Measurements from ENCODE around the gene EGFL8.
A peak's percentile ranks its signal among the peaks of the same experiment; 100 is the strongest.

The EGFL8 gene

GRCh38 chr6:32146687-32147086 lies 17.7 kb upstream of the EGFL8 start:
- no peak for DNase-seq (ENCODE audit: low read depth)

- no peak for DNase-seq (ENCODE audit: low read depth)
Measured at GRCh38 chr6:32147401-32148132, 16.8 kb upstream of the EGFL8 start.

- DNase-seq (ENCODE audit: low read depth) = peak; percentile 44
Measured at GRCh38 chr6:32148289-32149091, 15.9 kb upstream of the EGFL8 start.

- DNase-seq (ENCODE audit: low read depth) = no peak
Measured at GRCh38 chr6:32149092-32149755, 15.2 kb upstream of the EGFL8 start.

GRCh38 chr6:32149932-32150870 lies 14.2 kb upstream of the EGFL8 start:
- no peak for DNase-seq (ENCODE audit: low read depth)

GRCh38 chr6:32151181-32151862 lies 13.1 kb upstream of the EGFL8 start:
- no peak for DNase-seq (ENCODE audit: low read depth)

- no peak for DNase-seq (ENCODE audit: low read depth)
Measured at GRCh38 chr6:32151863-32152768, 12.3 kb upstream of the EGFL8 start, which contains the start of gene PRRT1. Gene PRRT1 (minus strand): TSS chr6:32151939. CDS start chr6:32151827, 112 bp downstream.

GRCh38 chr6:32152769-32153563 lies 11.4 kb upstream of the EGFL8 start:
- peak; percentile 21 for DNase-seq (ENCODE audit: low read depth)

GRCh38 chr6:32153564-32154513 lies 10.6 kb upstream of the EGFL8 start, which contains the start of gene PPT2:
Gene PPT2 (plus strand): TSS chr6:32154141. CDS start chr6:32154595, 454 bp downstream.
- DNase-seq (ENCODE audit: low read depth) = peak; percentile 92

- DNase-seq (ENCODE audit: low read depth) = peak; percentile 54
Measured at GRCh38 chr6:32154514-32155161, 9.8 kb upstream of the EGFL8 start.

- DNase-seq (ENCODE audit: low read depth) = no peak
Measured at GRCh38 chr6:32156891-32157290, 7.5 kb upstream of the EGFL8 start.

GRCh38 chr6:32158052-32158451 lies 6.3 kb upstream of the EGFL8 start:
- no peak for DNase-seq (ENCODE audit: low read depth)

- no peak for DNase-seq (ENCODE audit: low read depth)
Measured at GRCh38 chr6:32163559-32164258, 686 bp upstream of the EGFL8 start.

- no peak for DNase-seq (ENCODE audit: low read depth)
Measured at GRCh38 chr6:32166411-32167061, 2.1 kb downstream of the EGFL8 start.

GRCh38 chr6:32167154-32167760 lies 2.9 kb downstream of the EGFL8 start:
- no peak for DNase-seq (ENCODE audit: low read depth)
